HG02610 (cell line): ENCODE data around the gene PSPH.
A peak's percentile ranks its signal among the peaks of the same experiment; 100 is the strongest.

Experiments
- ATAC-seq: cut with Tn5 transposase; IDR thresholded peaks from one replicate; pipeline ENCODE4 v1.9.1; 2021; ENCODE audit warnings: mild to moderate bottlenecking, moderate library complexity; ENCODE audit not compliant: unreplicated experiment

PSPH gene

GRCh38 chr7:56007891-56008290 lies 43.4 kb downstream of the PSPH start:
- ATAC-seq, result no peak

- no peak for ATAC-seq
Observed at GRCh38 chr7:56007167-56007652, 44.0 kb downstream of the PSPH start.

GRCh38 chr7:56003749-56004148 lies 47.5 kb downstream of the PSPH start:
- no peak for ATAC-seq

GRCh38 chr7:55996856-55997500 lies 54.3 kb downstream of the PSPH start:
- no peak for ATAC-seq

GRCh38 chr7:55992346-55992745 lies 58.9 kb downstream of the PSPH start:
- no peak for ATAC-seq

- no peak for ATAC-seq
Observed at GRCh38 chr7:55983537-55983936, 67.7 kb downstream of the PSPH start.

- no peak for ATAC-seq
Observed at GRCh38 chr7:55980266-55980665, 71.0 kb downstream of the PSPH start.

- no peak for ATAC-seq
Observed at GRCh38 chr7:55977831-55978230, 73.4 kb downstream of the PSPH start.

- ATAC-seq, result no peak
Observed at GRCh38 chr7:55975988-55976633, 75.1 kb downstream of the PSPH start.

- no peak for ATAC-seq
Observed at GRCh38 chr7:55973747-55974250, 77.4 kb downstream of the PSPH start.

GRCh38 chr7:55970978-55971377 lies 80.3 kb downstream of the PSPH start:
- ATAC-seq, result no peak

GRCh38 chr7:55970561-55970960 lies 80.7 kb downstream of the PSPH start:
- ATAC-seq, result no peak

- ATAC-seq, result no peak
Observed at GRCh38 chr7:55969391-55969790, 81.9 kb downstream of the PSPH start.

GRCh38 chr7:55966851-55967250 lies 84.4 kb downstream of the PSPH start:
- no peak for ATAC-seq

GRCh38 chr7:55965805-55966421 lies 85.3 kb downstream of the PSPH start:
- no peak for ATAC-seq

- ATAC-seq, result no peak
Observed at GRCh38 chr7:55965100-55965470, 86.2 kb downstream of the PSPH start.

- ATAC-seq, result peak; percentile 81
Observed at GRCh38 chr7:55964261-55965099, 86.8 kb downstream of the PSPH start, which contains the start of gene NIPSNAP2. TSS of gene NIPSNAP2 (plus strand) at chr7:55964585. CDS start at chr7:55964610, 25 bp downstream.

GRCh38 chr7:55963584-55964168 lies 87.6 kb downstream of the PSPH start:
- no peak for ATAC-seq

- ATAC-seq, result no peak
Observed at GRCh38 chr7:55962014-55962413, 89.2 kb downstream of the PSPH start.
